Activated CD4-positive, alpha-beta T cell treated with anti-CD3 and anti-CD28 coated beads, Interleukin-2, amount 10 ng/mL, durations not matched to agents 7 days and 5 days (primary cell): Measurements from ENCODE around the gene SYK. TPM values are rescaled to one million over a fixed set of nuclear protein-coding genes. Genes with fewer than 3 reads are reported as not detected.

Source experiments
- CTCF ChIA-PET: fragments of 350-600 bp; sonication (Branson Sonifier 250); formaldehyde crosslinking; loops from one replicate; lab custom pipeline; 2021; ENCODE audit warnings: antibody characterized with exemption; lab: Charles Lee
- POLR2A ChIA-PET: fragments of 350-600 bp; sonication (Branson Sonifier 250); formaldehyde crosslinking; loops from one replicate; lab custom pipeline; 2021; ENCODE audit warnings: antibody characterized with exemption; lab: Charles Lee
- DNase-seq: peaks from one replicate; pipeline ENCODE4 v3.0.0-alpha.2; 2020
- H3K27ac Mint-ChIP-seq: one replicate; pipeline ENCODE4 v1.8.0; 2021; ENCODE audit warnings: mild to moderate bottlenecking, moderate library complexity, mixed read lengths
- H3K27me3 Mint-ChIP-seq: one replicate; pipeline ENCODE4 v1.8.0; 2021; ENCODE audit warnings: mixed read lengths
- H3K36me3 Mint-ChIP-seq: one replicate; pipeline ENCODE4 v1.8.0; 2021; ENCODE audit warnings: low read depth, mixed read lengths
- H3K4me1 Mint-ChIP-seq: one replicate; pipeline ENCODE4 v1.8.0; 2021; ENCODE audit warnings: mixed read lengths
- H3K4me3 Mint-ChIP-seq: one replicate; pipeline ENCODE4 v1.8.0; 2021; ENCODE audit warnings: mild to moderate bottlenecking, moderate library complexity, mixed read lengths
- H3K9me3 Mint-ChIP-seq: one replicate; pipeline ENCODE4 v1.8.0; 2021; ENCODE audit warnings: mixed read lengths
- total RNA-seq, 2 experiments: library from RNA; stranded (reverse); gene quantifications; one replicate each; pipeline ENCODE4 v1.2.3, GENCODE V29; 2021

Gene SYK
- total RNA-seq, 2 experiments from 2014 or later: 0.56 to 0.92 TPM

GRCh38 chr9:90900130-90900529 lies 98.5 kb downstream of the SYK start:
- no peaks in the 10 kb centered on the region for H3K9me3 Mint-ChIP-seq
- ChIA-PET POLR2A (no interaction called here), CTCF (no interaction called here)
- no peak for DNase-seq
- no peaks in the 10 kb centered on the region for H3K36me3 Mint-ChIP-seq
- no peak overlapping the region for H3K4me3 Mint-ChIP-seq
- no peak overlapping the region for H3K27ac Mint-ChIP-seq
- H3K4me1 Mint-ChIP-seq: no peaks in the 10 kb centered on the region
- H3K27me3 Mint-ChIP-seq: no peaks in the 10 kb centered on the region

- DNase-seq: no peak
- no peaks in the 10 kb centered on the region for H3K4me1 Mint-ChIP-seq
- H3K36me3 Mint-ChIP-seq: no peaks in the 10 kb centered on the region
- CTCF ChIA-PET: no interaction called here
- POLR2A ChIA-PET: no interaction called here
- no peak overlapping the region for H3K27ac Mint-ChIP-seq
- no peaks in the 10 kb centered on the region for H3K27me3 Mint-ChIP-seq
- no peaks in the 10 kb centered on the region for H3K9me3 Mint-ChIP-seq
- no peak overlapping the region for H3K4me3 Mint-ChIP-seq
Observed at GRCh38 chr9:90901933-90902332, 100.3 kb downstream of the SYK start.

- H3K27ac Mint-ChIP-seq: no peak overlapping the region
- DNase-seq: no peak
- peaks cover 2% of the 10 kb centered on the region for H3K27me3 Mint-ChIP-seq
- H3K4me3 Mint-ChIP-seq: no peak overlapping the region
- H3K4me1 Mint-ChIP-seq: no peaks in the 10 kb centered on the region
- ChIA-PET POLR2A (no interaction called here), CTCF (no interaction called here)
- no peaks in the 10 kb centered on the region for H3K36me3 Mint-ChIP-seq
- no peaks in the 10 kb centered on the region for H3K9me3 Mint-ChIP-seq
Observed at GRCh38 chr9:90903766-90904424, 102.3 kb downstream of the SYK start.

- POLR2A ChIA-PET: no interaction called here
- Mint-ChIP-seq H3K4me3 (no peak overlapping the region), H3K36me3 (no peaks in the 10 kb centered on the region), H3K9me3 (no peaks in the 10 kb centered on the region), H3K4me1 (no peaks in the 10 kb centered on the region), H3K27ac (no peak overlapping the region), H3K27me3 (peaks cover 2% of the 10 kb centered on the region)
- DNase-seq: no peak
- CTCF ChIA-PET: no interaction called here
Observed at GRCh38 chr9:90904706-90905478, 103.3 kb downstream of the SYK start.

- no peak for DNase-seq
Observed at GRCh38 chr9:90905822-90906221, 104.2 kb downstream of the SYK start.

GRCh38 chr9:90906316-90907055 lies 104.9 kb downstream of the SYK start:
- CTCF ChIA-PET: no interaction called here
- POLR2A ChIA-PET: no interaction called here
- no peak for DNase-seq
- Mint-ChIP-seq H3K36me3 (no peaks in the 10 kb centered on the region), H3K27ac (no peak overlapping the region), H3K27me3 (peaks cover 2% of the 10 kb centered on the region), H3K9me3 (no peaks in the 10 kb centered on the region), H3K4me1 (no peaks in the 10 kb centered on the region), H3K4me3 (no peak overlapping the region)

More at GRCh38 chr9:90905822-90906221, 104.2 kb downstream of the SYK start:
- CTCF ChIA-PET: no interaction called here
- H3K27me3 Mint-ChIP-seq: peaks cover 2% of the 10 kb centered on the region
- H3K27ac Mint-ChIP-seq: no peak overlapping the region
- H3K4me3 Mint-ChIP-seq: no peak overlapping the region
- H3K36me3 Mint-ChIP-seq: no peaks in the 10 kb centered on the region
- POLR2A ChIA-PET: no interaction called here
- no peaks in the 10 kb centered on the region for H3K4me1 Mint-ChIP-seq
- no peaks in the 10 kb centered on the region for H3K9me3 Mint-ChIP-seq

- Mint-ChIP-seq H3K27ac (no peak overlapping the region), H3K4me1 (no peaks in the 10 kb centered on the region), H3K36me3 (no peaks in the 10 kb centered on the region), H3K4me3 (no peak overlapping the region), H3K9me3 (no peaks in the 10 kb centered on the region), H3K27me3 (peaks cover 2% of the 10 kb centered on the region)
- ChIA-PET POLR2A (no interaction called here), CTCF (no interaction called here)
- no peak for DNase-seq
Observed at GRCh38 chr9:90907056-90907445, 105.4 kb downstream of the SYK start.

GRCh38 chr9:90907790-90908189 lies 106.2 kb downstream of the SYK start:
- peaks cover 2% of the 10 kb centered on the region for H3K27me3 Mint-ChIP-seq
- no peak overlapping the region for H3K4me3 Mint-ChIP-seq
- H3K9me3 Mint-ChIP-seq: no peaks in the 10 kb centered on the region
- no peaks in the 10 kb centered on the region for H3K4me1 Mint-ChIP-seq
- no peaks in the 10 kb centered on the region for H3K36me3 Mint-ChIP-seq
- ChIA-PET CTCF (no interaction called here), POLR2A (no interaction called here)
- no peak for DNase-seq
- H3K27ac Mint-ChIP-seq: no peak overlapping the region

GRCh38 chr9:90909225-90909624 lies 107.6 kb downstream of the SYK start:
- H3K27me3 Mint-ChIP-seq: peaks cover 2% of the 10 kb centered on the region
- no peak overlapping the region for H3K4me3 Mint-ChIP-seq
- POLR2A ChIA-PET: no interaction called here
- H3K27ac Mint-ChIP-seq: no peak overlapping the region
- no peaks in the 10 kb centered on the region for H3K36me3 Mint-ChIP-seq
- no peak for DNase-seq
- H3K9me3 Mint-ChIP-seq: no peaks in the 10 kb centered on the region
- CTCF ChIA-PET: interaction anchor here (0.6 to 1.3 kb wide), 2 partner anchors 517 to 1098 kb away, joined by 3 read pairs; no protein-coding TSS in a partner anchor
- H3K4me1 Mint-ChIP-seq: no peaks in the 10 kb centered on the region

- H3K9me3 Mint-ChIP-seq: no peaks in the 10 kb centered on the region
- H3K27ac Mint-ChIP-seq: no peak overlapping the region
- H3K4me3 Mint-ChIP-seq: no peak overlapping the region
- no peak for DNase-seq
- H3K4me1 Mint-ChIP-seq: no peaks in the 10 kb centered on the region
- no peaks in the 10 kb centered on the region for H3K36me3 Mint-ChIP-seq
- POLR2A ChIA-PET: no interaction called here
- peaks cover 2% of the 10 kb centered on the region for H3K27me3 Mint-ChIP-seq
- CTCF ChIA-PET: interaction anchor here (0.6 to 1.3 kb wide), 2 partner anchors 516 to 1097 kb away, joined by 3 read pairs; no protein-coding TSS in a partner anchor
Observed at GRCh38 chr9:90909747-90910283, 108.2 kb downstream of the SYK start.

- H3K27me3 Mint-ChIP-seq: no peaks in the 10 kb centered on the region
- H3K36me3 Mint-ChIP-seq: no peaks in the 10 kb centered on the region
- no peak for DNase-seq
- CTCF ChIA-PET: interaction anchor here (0.6 to 4.9 kb wide), 27 partner anchors 13 to 1375 kb away, joined by 3 to 43 read pairs (median 4); no protein-coding TSS in a partner anchor
- H3K4me3 Mint-ChIP-seq: no peak overlapping the region
- H3K4me1 Mint-ChIP-seq: no peaks in the 10 kb centered on the region
- H3K9me3 Mint-ChIP-seq: no peaks in the 10 kb centered on the region
- POLR2A ChIA-PET: no interaction called here
- H3K27ac Mint-ChIP-seq: no peak overlapping the region
Observed at GRCh38 chr9:90914196-90914595, 112.6 kb downstream of the SYK start.

GRCh38 chr9:90914868-90915483 lies 113.4 kb downstream of the SYK start:
- Mint-ChIP-seq H3K9me3 (no peaks in the 10 kb centered on the region), H3K36me3 (no peaks in the 10 kb centered on the region), H3K27me3 (no peaks in the 10 kb centered on the region), H3K4me1 (no peaks in the 10 kb centered on the region), H3K4me3 (no peak overlapping the region), H3K27ac (no peak overlapping the region)
- peak; percentile 81 for DNase-seq
- CTCF ChIA-PET: interaction anchor here (0.6 to 4.9 kb wide), 36 partner anchors 11 to 815 kb away, joined by 3 to 43 read pairs (median 4); partner anchors contain the start of gene NFIL3
- POLR2A ChIA-PET: no interaction called here
